WTC11 (cell line): ENCODE results near the gene ZC3HAV1L. TPM values are rescaled to one million over a fixed set of nuclear protein-coding genes. Genes with fewer than 3 reads are reported as not detected.

Experiments
- ATAC-seq: fragments of 200-7000 bp; cut with Tn5 transposase; 2 replicates; pipeline ENCODE4 v1.10.0; 2021; ENCODE audit warnings: mild to moderate bottlenecking, moderate library complexity
- CTCF ChIA-PET: fragments of 300-600 bp; sonication (Branson Sonifier 250); formaldehyde crosslinking; loops from one replicate; lab custom pipeline; 2021; ENCODE audit warnings: antibody characterized with exemption; lab: Charles Lee
- POLR2A ChIA-PET: fragments of 350-600 bp; sonication (Branson Sonifier 250); formaldehyde crosslinking; loops from one replicate; lab custom pipeline; 2021; ENCODE audit warnings: antibody characterized with exemption; lab: Charles Lee
- DNase-seq: peaks from one replicate; pipeline ENCODE4 v3.0.0; 2021; ENCODE audit warnings: low spot score
- H3K27ac Mint-ChIP-seq: 2 replicates; pipeline ENCODE4 v1.8.0; 2021; ENCODE audit warnings: mixed read lengths
- H3K27me3 Mint-ChIP-seq: 2 replicates; pipeline ENCODE4 v1.8.0; 2021; ENCODE audit warnings: low read depth, mild to moderate bottlenecking, moderate library complexity, mixed read lengths
- H3K36me3 Mint-ChIP-seq: 2 replicates; pipeline ENCODE4 v1.8.0; 2021; ENCODE audit warnings: mixed read lengths
- H3K4me1 Mint-ChIP-seq: 2 replicates; pipeline ENCODE4 v1.8.0; 2022; ENCODE audit warnings: mixed read lengths
- H3K4me3 Mint-ChIP-seq: 2 replicates; pipeline ENCODE4 v1.8.0; 2021; ENCODE audit warnings: mild to moderate bottlenecking, moderate library complexity, mixed read lengths
- H3K9me3 Mint-ChIP-seq: 2 replicates; pipeline ENCODE4 v1.8.0; 2021; ENCODE audit warnings: mixed read lengths
- ATF1 ChIP-seq: sonication (generic); formaldehyde crosslinking; IDR thresholded peaks from 2 replicates; pipeline ENCODE4 v1.8.1; 2023; ENCODE audit warnings: mild to moderate bottlenecking, moderate library complexity, missing genetic modification reagents
- ATF2 ChIP-seq: sonication (generic); formaldehyde crosslinking; IDR thresholded peaks from 2 replicates; pipeline ENCODE4 v1.8.1; 2022; ENCODE audit warnings: low read depth, missing genetic modification reagents, borderline replicate concordance
- ATF6 ChIP-seq: sonication (generic); formaldehyde crosslinking; IDR thresholded peaks from 2 replicates; pipeline ENCODE4 v1.8.1; 2023; ENCODE audit warnings: mild to moderate bottlenecking, missing genetic modification reagents
- CDX4 ChIP-seq: fragments of 250-450 bp; sonication (Bioruptor Pico); IDR thresholded peaks from 2 replicates; pipeline ENCODE4 v1.9.0; 2021; ENCODE audit warnings: moderate library complexity, mild to moderate bottlenecking, inconsistent platforms, borderline replicate concordance
- ERG ChIP-seq: fragments of 250-450 bp; sonication (Bioruptor Pico); IDR thresholded peaks from 2 replicates; pipeline ENCODE4 v1.8.0; 2021; ENCODE audit warnings: mild to moderate bottlenecking
- ETV6 ChIP-seq: sonication (generic); formaldehyde crosslinking; IDR thresholded peaks from 2 replicates; pipeline ENCODE4 v1.8.1; 2022; ENCODE audit warnings: mild to moderate bottlenecking, missing genetic modification reagents
- FOXP4 ChIP-seq: sonication (generic); formaldehyde crosslinking; IDR thresholded peaks from 2 replicates; pipeline ENCODE4 v1.8.0; 2022; ENCODE audit warnings: mild to moderate bottlenecking, missing genetic modification reagents
- HMGXB4 ChIP-seq: sonication (generic); formaldehyde crosslinking; IDR thresholded peaks from 2 replicates; pipeline ENCODE4 v1.8.1; 2023; ENCODE audit warnings: mild to moderate bottlenecking, moderate library complexity, missing genetic modification reagents
- MLX ChIP-seq: sonication (generic); formaldehyde crosslinking; IDR thresholded peaks from 2 replicates; pipeline ENCODE4 v1.8.1; 2023; ENCODE audit warnings: mild to moderate bottlenecking, missing genetic modification reagents, moderate library complexity
- NFATC4 ChIP-seq: fragments of 250-450 bp; sonication (Bioruptor Pico); IDR thresholded peaks from 2 replicates; pipeline ENCODE4 v1.9.0; 2021; ENCODE audit warnings: mild to moderate bottlenecking
- NFE2L1 ChIP-seq: sonication (generic); formaldehyde crosslinking; IDR thresholded peaks from 2 replicates; pipeline ENCODE4 v1.8.1; 2023; ENCODE audit warnings: missing genetic modification reagents
- NR2C2 ChIP-seq: sonication (generic); formaldehyde crosslinking; IDR thresholded peaks from 2 replicates; pipeline ENCODE4 v1.8.0; 2022; ENCODE audit warnings: mild to moderate bottlenecking, missing genetic modification reagents
- NR3C1 ChIP-seq: sonication (generic); formaldehyde crosslinking; conservative IDR thresholded peaks from 2 replicates; pipeline ENCODE4 v1.8.1; 2023; ENCODE audit warnings: low read depth, mild to moderate bottlenecking, missing genetic modification reagents
- TCF7 ChIP-seq: sonication (generic); formaldehyde crosslinking; IDR thresholded peaks from 2 replicates; pipeline ENCODE4 v1.8.0; 2022; ENCODE audit warnings: mild to moderate bottlenecking, low read depth, missing genetic modification reagents, moderate library complexity
- TP53 ChIP-seq: sonication (generic); formaldehyde crosslinking; IDR thresholded peaks from 2 replicates; pipeline ENCODE4 v1.8.1; 2023; ENCODE audit warnings: mild to moderate bottlenecking, missing genetic modification reagents
- USF2 ChIP-seq: sonication (generic); formaldehyde crosslinking; IDR thresholded peaks from 2 replicates; pipeline ENCODE4 v1.8.1; 2023; ENCODE audit warnings: mild to moderate bottlenecking, missing genetic modification reagents, moderate library complexity
- ZNF121 ChIP-seq: sonication (generic); formaldehyde crosslinking; IDR thresholded peaks from 2 replicates; pipeline ENCODE4 v1.8.0; 2023; ENCODE audit warnings: missing genetic modification reagents
- ZNF512 ChIP-seq: sonication (generic); formaldehyde crosslinking; IDR thresholded peaks from 2 replicates; pipeline ENCODE4 v1.8.1; 2022; ENCODE audit warnings: missing genetic modification reagents, borderline replicate concordance
- total RNA-seq: library from RNA; stranded (reverse); gene quantifications from 3 replicates; pipeline ENCODE4 v1.2.3, GENCODE V29; 2021

Gene ZC3HAV1L
- total RNA-seq, 1 experiment from 2014 or later, result 5.8 TPM

- ChIA-PET POLR2A (no interaction called here), CTCF (interaction anchor here (2.0 kb wide), 1 partner anchor 36 kb away, joined by 5 read pairs; no protein-coding TSS in a partner anchor)
- Mint-ChIP-seq H3K36me3 (peaks cover 6% of the 10 kb centered on the region; the same call in 1 of the 2 replicates), H3K9me3 (no peaks in the 10 kb centered on the region), H3K27ac (no peak overlapping the region), H3K4me3 (no peak overlapping the region), H3K27me3 (peaks cover 32% of the 10 kb centered on the region), H3K4me1 (peaks cover 33% of the 10 kb centered on the region)
- ATAC-seq (no peak), DNase-seq (no peak)
- no peak for TF ChIP-seq ZNF512
- TF ChIP-seq NR2C2 (CRISPR knock-in tag), result no peak
- TF ChIP-seq TCF7, result no peak
- no peak for TF ChIP-seq FOXP4
- no peak for TF ChIP-seq MLX
- no peak for TF ChIP-seq TP53 (CRISPR knock-in tag)
- no peak for TF ChIP-seq ERG (CRISPR knock-in tag)
- no peak for TF ChIP-seq ATF1 (CRISPR knock-in tag)
- TF ChIP-seq ZNF121 (CRISPR knock-in tag), result no peak
- no peak for TF ChIP-seq ETV6
- no peak for TF ChIP-seq NFATC4
- no peak for TF ChIP-seq HMGXB4 (CRISPR knock-in tag)
Measured at GRCh38 chr7:139038691-139039090, 2.8 kb upstream of the ZC3HAV1L start.

GRCh38 chr7:139036901-139037300 lies 1.1 kb upstream of the ZC3HAV1L start:
- ATAC-seq, result no peak
- peaks cover 32% of the 10 kb centered on the region for H3K27me3 Mint-ChIP-seq
- no peak overlapping the region; the same call in 1 of the 2 replicates for H3K4me3 Mint-ChIP-seq
- TF ChIP-seq CDX4 (CRISPR knock-in tag), result no peak
- TF ChIP-seq NFE2L1 (CRISPR knock-in tag), result no peak
- TF ChIP-seq ATF2 (CRISPR knock-in tag), result no peak
- TF ChIP-seq ATF6 (CRISPR knock-in tag), result no peak
- no peak for TF ChIP-seq NR3C1 (CRISPR knock-in tag)
- no peak for TF ChIP-seq USF2 (CRISPR knock-in tag)
- TF ChIP-seq, all 79 proteins: peak for 0
- ChIA-PET CTCF (interaction anchor here (2.0 kb wide), 1 partner anchor 38 kb away, joined by 5 read pairs; no protein-coding TSS in a partner anchor), POLR2A (no interaction called here)
- Mint-ChIP-seq H3K4me1 (peaks cover 32% of the 10 kb centered on the region), H3K9me3 (no peaks in the 10 kb centered on the region), H3K36me3 (peaks cover 17% of the 10 kb centered on the region), H3K27ac (no peak overlapping the region)
- no peak for DNase-seq
